GM23248 (cell line): ENCODE results near the gene GPS1. TPM values are rescaled to one million over a fixed set of nuclear protein-coding genes. Genes with fewer than 3 reads are reported as not detected.

Experiments
- DNase-seq: peaks from one replicate; pipeline ENCODE4 v3.0.0-alpha.2; 2015
- H2AFZ ChIP-seq: fragments of 200-600 bp; sonication (generic); 2 replicates; pipeline ENCODE4 v1.6.1; 2016; ENCODE audit warnings: antibody characterized with exemption
- H3F3A ChIP-seq: fragments of 200-600 bp; sonication (generic); 2 replicates; pipeline ENCODE4 v1.6.1; 2016; ENCODE audit warnings: mild to moderate bottlenecking, antibody characterized with exemption, mixed run types; ENCODE audit not compliant: insufficient read depth
- H3K27ac ChIP-seq: fragments of 200-600 bp; sonication (generic); 2 replicates; pipeline ENCODE4 v1.5.1; 2016; ENCODE audit warnings: mild to moderate bottlenecking
- H3K27me3 ChIP-seq: fragments of 200-600 bp; sonication (generic); replicated peaks from 2 replicates; pipeline ENCODE4 v1.6.1; 2016; ENCODE audit warnings: mild to moderate bottlenecking; ENCODE audit not compliant: insufficient read depth
- H3K36me3 ChIP-seq: fragments of 200-600 bp; sonication (generic); 2 replicates; pipeline ENCODE4 v1.6.1; 2016; ENCODE audit warnings: low read depth, mild to moderate bottlenecking
- H3K4me1 ChIP-seq: fragments of 200-600 bp; sonication (generic); 2 replicates; pipeline ENCODE4 v1.6.1; 2016; ENCODE audit warnings: mild to moderate bottlenecking; ENCODE audit not compliant: insufficient read depth
- H3K4me2 ChIP-seq: fragments of 200-600 bp; sonication (generic); one replicate; pipeline ENCODE4 v1.6.1; 2016; ENCODE audit warnings: mild to moderate bottlenecking; ENCODE audit not compliant: unreplicated experiment
- H3K4me3 ChIP-seq: fragments of 200-600 bp; sonication (generic); 2 replicates; pipeline ENCODE4 v1.5.1; 2016; ENCODE audit warnings: mild to moderate bottlenecking
- H3K79me2 ChIP-seq: fragments of 200-600 bp; sonication (generic); 2 replicates; pipeline ENCODE4 v1.6.1; 2016; ENCODE audit warnings: mild to moderate bottlenecking; ENCODE audit not compliant: insufficient read depth
- H3K9ac ChIP-seq: fragments of 200-600 bp; sonication (generic); 2 replicates; pipeline ENCODE4 v1.6.1; 2016; ENCODE audit warnings: mild to moderate bottlenecking
- H3K9me2 ChIP-seq: fragments of 200-600 bp; sonication (generic); 2 replicates; pipeline ENCODE4 v1.6.1; 2016; ENCODE audit warnings: mixed run types, mild to moderate bottlenecking, moderate library complexity; ENCODE audit not compliant: insufficient read depth
- H3K9me3 ChIP-seq: fragments of 200-600 bp; sonication (generic); one replicate; pipeline ENCODE4 v1.6.1; 2017; ENCODE audit warnings: low read depth
- H4K20me1 ChIP-seq: fragments of 200-600 bp; sonication (generic); 2 replicates; pipeline ENCODE4 v1.6.0; 2016; ENCODE audit not compliant: insufficient read depth
- EZH2 ChIP-seq: fragments of 200-600 bp; sonication (generic); IDR thresholded peaks from 2 replicates; pipeline ENCODE4 v1.6.1; 2018; ENCODE audit warnings: antibody characterized with exemption, mild to moderate bottlenecking; ENCODE audit not compliant: insufficient read depth, poor library complexity, severe bottlenecking
- EZH2phosphoT487 ChIP-seq: fragments of 200-600 bp; sonication (generic); IDR thresholded peaks from 2 replicates; pipeline ENCODE4 v1.6.1; 2018; ENCODE audit warnings: antibody characterized with exemption, moderate library complexity, mild to moderate bottlenecking, low read depth; ENCODE audit not compliant: insufficient read depth
- WGBS, 2 experiments: methylation state at CpG; one replicate each; pipeline ENCODE4 v1.1.6; 2015 to 2017; ENCODE audit warnings: low lambda C conversion rate in 2 of 2, low coverage in 1 of 2; ENCODE audit errors: missing lambda C conversion rate in 2 of 2; 5-methylcytosine and 5-hydroxymethylcytosine counted together
- in situ Hi-C: fragments of 300-500 bp; cut with MboI; formaldehyde crosslinking; loops from 2 replicates; pipeline ENCODE4 v1.15.0; 2020
- polyA plus RNA-seq: library from polyadenylated mRNA; unstranded; fragments of >200 nt; fragmentation: Nextera tagmentation; extraction: Ambion mirVana; gene quantifications from 2 replicates; pipeline ENCODE4 v1.2.1, GENCODE V29; 2016
- total RNA-seq: library from RNA; depleted of rRNA; stranded (reverse); fragments of >200 nt; shearing (Covaris generic); gene quantifications from 2 replicates; pipeline ENCODE4 v1.2.3, GENCODE V29; 2014

Gene GPS1
- total and polyA plus RNA-seq, 2 experiments from 2014 or later = 104 to 130 TPM

GRCh38 chr17:82018989-82019689, 32.6 kb upstream of the GPS1 start:
- Histone ChIP-seq H3K9me3 (no peaks in the 10 kb centered on the region), H3K4me2 (no peak overlapping the region), H3K9ac (no peak overlapping the region), H3K36me3 (no peaks in the 10 kb centered on the region), H3K9me2 (no peaks in the 10 kb centered on the region), H4K20me1 (no peaks in the 10 kb centered on the region), H3F3A (no peaks in the 10 kb centered on the region), H3K27me3 (no peaks in the 10 kb centered on the region), H3K27ac (no peak overlapping the region), H3K79me2 (no peaks in the 10 kb centered on the region), H3K4me3 (no peak overlapping the region), H3K4me1 (peaks cover 5% of the 10 kb centered on the region; the same call in 1 of the 2 replicates), H2AFZ (no peak overlapping the region)
- 89 to 90% methylated on average over 31 to 33 of the region's 33 CpGs for WGBS, 2 experiments
- DNase-seq = no peak
- no peak for TF ChIP-seq EZH2
- TF ChIP-seq EZH2phosphoT487 = no peak
- in situ Hi-C loops = no loop called here

- Histone ChIP-seq H3K36me3 (no peaks in the 10 kb centered on the region), H2AFZ (no peak overlapping the region), H3K79me2 (no peaks in the 10 kb centered on the region), H3F3A (no peaks in the 10 kb centered on the region), H3K27ac (no peak overlapping the region), H3K27me3 (no peaks in the 10 kb centered on the region), H3K9me2 (no peaks in the 10 kb centered on the region), H3K4me2 (no peak overlapping the region), H3K9ac (no peak overlapping the region), H3K4me3 (no peak overlapping the region), H3K9me3 (no peaks in the 10 kb centered on the region), H3K4me1 (peaks cover 5% of the 10 kb centered on the region; the same call in 1 of the 2 replicates), H4K20me1 (no peaks in the 10 kb centered on the region)
- TF ChIP-seq EZH2phosphoT487 (no peak), EZH2 (no peak)
- peak; percentile 61 for DNase-seq
- in situ Hi-C loops = no loop called here
- WGBS, 2 experiments = 60 to 65% methylated on average over 28 to 34 of the region's 34 CpGs
These were observed 31.8 kb upstream of the GPS1 start for GRCh38 chr17:82019690-82020571.

GRCh38 chr17:82020572-82021106, 31.1 kb upstream of the GPS1 start:
- no peaks in the 10 kb centered on the region for H3K9me2 ChIP-seq
- no peaks in the 10 kb centered on the region for H3F3A ChIP-seq
- no peaks in the 10 kb centered on the region for H3K79me2 ChIP-seq
- no peak overlapping the region for H3K4me2 ChIP-seq
- H3K4me3 ChIP-seq = no peak overlapping the region
- WGBS, 2 experiments = 75 to 78% methylated on average over 14 of the region's 14 CpGs
- H3K36me3 ChIP-seq = no peaks in the 10 kb centered on the region
- no peaks in the 10 kb centered on the region for H3K27me3 ChIP-seq
- H2AFZ ChIP-seq = no peak overlapping the region
- no peak for TF ChIP-seq EZH2
- no peak for TF ChIP-seq EZH2phosphoT487
- H3K4me1 ChIP-seq = peaks cover 5% of the 10 kb centered on the region; the same call in 1 of the 2 replicates
- H3K27ac ChIP-seq = no peak overlapping the region
- in situ Hi-C loops = no loop called here
- H4K20me1 ChIP-seq = no peaks in the 10 kb centered on the region
- no peak for DNase-seq
- H3K9ac ChIP-seq = no peak overlapping the region
- H3K9me3 ChIP-seq = no peaks in the 10 kb centered on the region

GRCh38 chr17:82021107-82021899, 30.4 kb upstream of the GPS1 start:
- no peaks in the 10 kb centered on the region for H3K9me3 ChIP-seq
- H3K36me3 ChIP-seq = no peaks in the 10 kb centered on the region
- H3K9me2 ChIP-seq = no peaks in the 10 kb centered on the region
- no peaks in the 10 kb centered on the region for H3K27me3 ChIP-seq
- H2AFZ ChIP-seq = no peak overlapping the region
- peaks cover 5% of the 10 kb centered on the region; the same call in 1 of the 2 replicates for H3K4me1 ChIP-seq
- 21 to 26% methylated on average over 23 to 25 of the region's 25 CpGs for WGBS, 2 experiments
- peak overlapping the region; percentile 83 for H3K4me3 ChIP-seq
- peak; percentile 86 for DNase-seq
- no peaks in the 10 kb centered on the region for H3K79me2 ChIP-seq
- no peak for TF ChIP-seq EZH2
- no peak for TF ChIP-seq EZH2phosphoT487
- H3F3A ChIP-seq = no peaks in the 10 kb centered on the region
- in situ Hi-C loops = no loop called here
- H4K20me1 ChIP-seq = no peaks in the 10 kb centered on the region
- peak overlapping the region; percentile 81 for H3K9ac ChIP-seq
- H3K4me2 ChIP-seq = peak overlapping the region; percentile 85
- no peak overlapping the region for H3K27ac ChIP-seq
